B cell (primary cell): ENCODE measurements around the gene DNASE1L2.

Source experiments
- CTCF ChIP-seq: fragments of 200-600 bp; IDR thresholded peaks from one replicate; pipeline ENCODE4 v1.8.0; 2022; ENCODE audit warnings: antibody characterized with exemption, mild to moderate bottlenecking
- EZH2 ChIP-seq: IDR thresholded peaks from 2 replicates; pipeline ENCODE4 v1.6.1; 2012; ENCODE audit warnings: borderline replicate concordance, low read depth, mild to moderate bottlenecking, moderate library complexity, low read length; ENCODE audit not compliant: insufficient read depth, poor library complexity, severe bottlenecking

GRCh38 chr16:2252806-2253148 is 16.5 kb downstream of the DNASE1L2 start:
- TF ChIP-seq CTCF = no peak
- no peak for TF ChIP-seq EZH2
